Measurements from ENCODE around the gene KEL. TPM values are rescaled to one million over a fixed set of nuclear protein-coding genes. Genes with fewer than 3 reads are reported as not detected.

Gene KEL
- total and polyA plus RNA-seq, 7 experiments from 2014 or later = 0.11 to 1.5 (median 0.22) TPM; not detected in 2

- no peak overlapping the region for H3K27ac Mint-ChIP-seq
- no peaks in the 10 kb centered on the region for H3K9me3 ChIP-seq (ENCODE audit: control insufficient read depth in 2 of 3, low read length in 3 of 3)
- H3K27me3 ChIP-seq (ENCODE audit: control insufficient read depth in 2 of 2, insufficient read depth in 2 of 2, low read length in 2 of 2) = no peaks in the 10 kb centered on the region
- no peak for ATAC-seq
- H3K9me3 Mint-ChIP-seq = peaks cover 0 to 2% (median 0%) of the 10 kb centered on the region in 11 donors
- CTCF ChIA-PET = no interaction called here
- H3K4me3 Mint-ChIP-seq = no peak overlapping the region
- peaks cover 4 to 24% (median 7%) of the 10 kb centered on the region in 5 donors for H3K27me3 Mint-ChIP-seq
- POLR2A ChIA-PET = no interaction called here
- H3K4me3 ChIP-seq (ENCODE audit: low read length) = no peak overlapping the region
- intact Hi-C loops (cut with micrococcal nuclease) = no loop called here
- H3K36me3 ChIP-seq (ENCODE audit: control insufficient read depth in 2 of 3, insufficient read depth in 3 of 3, low read length in 3 of 3) = no peaks in the 10 kb centered on the region
- H3K36me3 Mint-ChIP-seq = no peaks in the 10 kb centered on the region
- no peaks in the 10 kb centered on the region for H3K4me1 ChIP-seq (ENCODE audit: control insufficient read depth in 2 of 2, insufficient read depth in 2 of 2, low read length in 2 of 2)
- H3K4me1 Mint-ChIP-seq = peaks cover 0 to 5% (median 0%) of the 10 kb centered on the region in 7 donors
- no peak overlapping the region for H3K27ac ChIP-seq (ENCODE audit: low read depth, low read length)
- no peak for DNase-seq
Observed at GRCh38 chr7:142942746-142943145, 19.4 kb downstream of the KEL start.

- no peaks in the 10 kb centered on the region for H3K27me3 ChIP-seq (ENCODE audit: control insufficient read depth in 2 of 2, insufficient read depth in 2 of 2, low read length in 2 of 2)
- ATAC-seq = no peak
- H3K36me3 ChIP-seq (ENCODE audit: control insufficient read depth in 2 of 3, insufficient read depth in 3 of 3, low read length in 3 of 3) = no peaks in the 10 kb centered on the region
- H3K27ac Mint-ChIP-seq = no peak overlapping the region
- intact Hi-C loops (cut with micrococcal nuclease) = no loop called here
- H3K4me1 ChIP-seq (ENCODE audit: control insufficient read depth in 2 of 2, insufficient read depth in 2 of 2, low read length in 2 of 2) = no peaks in the 10 kb centered on the region
- H3K4me3 Mint-ChIP-seq = no peak overlapping the region
- no peak overlapping the region for H3K27ac ChIP-seq (ENCODE audit: low read depth, low read length)
- ChIA-PET CTCF (no interaction called here), POLR2A (no interaction called here)
- H3K36me3 Mint-ChIP-seq = no peaks in the 10 kb centered on the region
- no peaks in the 10 kb centered on the region for H3K9me3 ChIP-seq (ENCODE audit: control insufficient read depth in 2 of 3, low read length in 3 of 3)
- H3K4me3 ChIP-seq (ENCODE audit: low read length) = no peak overlapping the region
- H3K9me3 Mint-ChIP-seq = peaks cover 0 to 2% (median 0%) of the 10 kb centered on the region in 11 donors
- peaks cover 0 to 5% (median 0%) of the 10 kb centered on the region in 7 donors for H3K4me1 Mint-ChIP-seq
- no peak for DNase-seq
- peaks cover under 1 to 24% (median 6%) of the 10 kb centered on the region in 5 donors for H3K27me3 Mint-ChIP-seq
Observed at GRCh38 chr7:142941541-142941940, 20.6 kb downstream of the KEL start.

GRCh38 chr7:142940966-142941535, 21.1 kb downstream of the KEL start:
- intact Hi-C loops (cut with micrococcal nuclease) = no loop called here
- Mint-ChIP-seq H3K4me3 (no peak overlapping the region), H3K4me1 (peaks cover 0 to 5% (median 0%) of the 10 kb centered on the region in 7 donors), H3K9me3 (peaks cover 0 to 2% (median 0%) of the 10 kb centered on the region in 11 donors), H3K27me3 (peaks cover 0 to 24% (median 5%) of the 10 kb centered on the region in 5 donors), H3K27ac (no peak overlapping the region), H3K36me3 (no peaks in the 10 kb centered on the region)
- H3K27me3 ChIP-seq (ENCODE audit: control insufficient read depth in 2 of 2, insufficient read depth in 2 of 2, low read length in 2 of 2) = no peaks in the 10 kb centered on the region
- DNase-seq (no peak), ATAC-seq (no peak)
- no peaks in the 10 kb centered on the region for H3K36me3 ChIP-seq (ENCODE audit: control insufficient read depth in 2 of 3, insufficient read depth in 3 of 3, low read length in 3 of 3)
- no peaks in the 10 kb centered on the region for H3K4me1 ChIP-seq (ENCODE audit: control insufficient read depth in 2 of 2, insufficient read depth in 2 of 2, low read length in 2 of 2)
- ChIA-PET CTCF (no interaction called here), POLR2A (no interaction called here)
- no peak overlapping the region for H3K4me3 ChIP-seq (ENCODE audit: low read length)
- no peaks in the 10 kb centered on the region for H3K9me3 ChIP-seq (ENCODE audit: control insufficient read depth in 2 of 3, low read length in 3 of 3)
- no peak overlapping the region for H3K27ac ChIP-seq (ENCODE audit: low read depth, low read length)

- ChIA-PET CTCF (no interaction called here), POLR2A (interaction anchor here (0.7 kb wide), 1 partner anchor 77 kb away, joined by 3 read pairs; no protein-coding TSS in a partner anchor)
- H3K27ac Mint-ChIP-seq = peak within 1 kb of the TSS in 2 of 9 donors; percentile 19 to 42
- H3K9me3 ChIP-seq (ENCODE audit: control insufficient read depth in 2 of 3, low read length in 3 of 3) = no peaks in the 10 kb centered on the region
- H3K27me3 ChIP-seq (ENCODE audit: control insufficient read depth in 2 of 2, insufficient read depth in 2 of 2, low read length in 2 of 2) = no peaks in the 10 kb centered on the region
- no peak within 1 kb of the TSS for H3K27ac ChIP-seq (ENCODE audit: low read depth, low read length)
- no peaks in the 10 kb centered on the region for H3K36me3 Mint-ChIP-seq
- DNase-seq (no peak), ATAC-seq (no peak)
- H3K27me3 Mint-ChIP-seq = peaks cover 0 to 24% (median 0%) of the 10 kb centered on the region in 5 donors
- no peak within 1 kb of the TSS for H3K4me3 ChIP-seq (ENCODE audit: low read length)
- H3K4me3 Mint-ChIP-seq = no peak within 1 kb of the TSS
- intact Hi-C loops (cut with micrococcal nuclease) = no loop called here
- no peaks in the 10 kb centered on the region for H3K4me1 ChIP-seq (ENCODE audit: control insufficient read depth in 2 of 2, insufficient read depth in 2 of 2, low read length in 2 of 2)
- peaks cover 0 to 1% (median 0%) of the 10 kb centered on the region in 11 donors for H3K9me3 Mint-ChIP-seq
- H3K36me3 ChIP-seq (ENCODE audit: control insufficient read depth in 2 of 3, insufficient read depth in 3 of 3, low read length in 3 of 3) = no peaks in the 10 kb centered on the region
- peaks cover 0 to 5% (median 0%) of the 10 kb centered on the region in 7 donors for H3K4me1 Mint-ChIP-seq
Observed at GRCh38 chr7:142939226-142939910, 22.8 kb downstream of the KEL start, which contains the start of gene LLCFC1. Gene LLCFC1, plus strand, starts transcription at chr7:142939484. Its CDS starts 138 bp downstream, at chr7:142939622.

- Mint-ChIP-seq H3K9me3 (peaks cover 0 to 1% (median 0%) of the 10 kb centered on the region in 11 donors), H3K4me3 (no peak overlapping the region), H3K4me1 (peaks cover 0 to 5% (median 0%) of the 10 kb centered on the region in 7 donors), H3K36me3 (no peaks in the 10 kb centered on the region), H3K27me3 (peaks cover 0 to 23% (median 1%) of the 10 kb centered on the region in 5 donors), H3K27ac (peak overlapping the region in 1 of 9 donors; percentile 19)
- Histone ChIP-seq H3K9me3 (ENCODE audit: control insufficient read depth in 2 of 3, low read length in 3 of 3) (no peaks in the 10 kb centered on the region), H3K4me1 (ENCODE audit: control insufficient read depth in 2 of 2, insufficient read depth in 2 of 2, low read length in 2 of 2) (no peaks in the 10 kb centered on the region), H3K4me3 (ENCODE audit: low read length) (no peak overlapping the region), H3K27me3 (ENCODE audit: control insufficient read depth in 2 of 2, insufficient read depth in 2 of 2, low read length in 2 of 2) (no peaks in the 10 kb centered on the region), H3K36me3 (ENCODE audit: control insufficient read depth in 2 of 3, insufficient read depth in 3 of 3, low read length in 3 of 3) (no peaks in the 10 kb centered on the region), H3K27ac (ENCODE audit: low read depth, low read length) (no peak overlapping the region)
- ATAC-seq (no peak), DNase-seq (no peak)
- POLR2A ChIA-PET = no interaction called here
- intact Hi-C loops (cut with micrococcal nuclease) = no loop called here
- CTCF ChIA-PET = no interaction called here
Observed at GRCh38 chr7:142938611-142939010, 23.6 kb downstream of the KEL start.

- Histone ChIP-seq H3K4me3 (ENCODE audit: low read length) (no peak overlapping the region), H3K4me1 (ENCODE audit: control insufficient read depth in 2 of 2, insufficient read depth in 2 of 2, low read length in 2 of 2) (no peaks in the 10 kb centered on the region), H3K36me3 (ENCODE audit: control insufficient read depth in 2 of 3, insufficient read depth in 3 of 3, low read length in 3 of 3) (no peaks in the 10 kb centered on the region), H3K27me3 (ENCODE audit: control insufficient read depth in 2 of 2, insufficient read depth in 2 of 2, low read length in 2 of 2) (no peaks in the 10 kb centered on the region), H3K27ac (ENCODE audit: low read depth, low read length) (no peak overlapping the region), H3K9me3 (ENCODE audit: control insufficient read depth in 2 of 3, low read length in 3 of 3) (no peaks in the 10 kb centered on the region)
- CTCF ChIA-PET = interaction anchor here (1.1 kb wide), 1 partner anchor 55 kb away, joined by 3 read pairs; no protein-coding TSS in a partner anchor
- DNase-seq = no peak
- no peak for ATAC-seq
- no peak overlapping the region for H3K4me3 Mint-ChIP-seq
- no peaks in the 10 kb centered on the region for H3K36me3 Mint-ChIP-seq
- POLR2A ChIA-PET = no interaction called here
- H3K4me1 Mint-ChIP-seq = peaks cover 0 to 4% (median 0%) of the 10 kb centered on the region in 7 donors
- peaks cover 0 to 1% (median 0%) of the 10 kb centered on the region in 11 donors for H3K9me3 Mint-ChIP-seq
- intact Hi-C loops (cut with micrococcal nuclease) = no loop called here
- peaks cover 0 to 12% (median 0%) of the 10 kb centered on the region in 5 donors for H3K27me3 Mint-ChIP-seq
- H3K27ac Mint-ChIP-seq = no peak overlapping the region
Observed at GRCh38 chr7:142935941-142936565, 26.1 kb downstream of the KEL start.
